GM12878 (cell line): Measurements from ENCODE around the gene DCAF11. TPM values are rescaled to one million over a fixed set of nuclear protein-coding genes. Genes with fewer than 3 reads are reported as not detected.

Experiments used
- BRCA1 ChIP-seq: IDR thresholded peaks from 2 replicates; pipeline ENCODE4 v1.6.1; 2011; ENCODE audit warnings: low read depth, low read length, improper control_type of control experiment
- FOS ChIP-seq: IDR thresholded peaks from 3 replicates; pipeline ENCODE4 v1.6.1; 2011; ENCODE audit warnings: borderline replicate concordance; ENCODE audit not compliant: insufficient read length; ENCODE audit errors: extremely low read depth
- HDAC2 ChIP-seq: fragments of 200-600 bp; sonication (generic); IDR thresholded peaks from 2 replicates; pipeline ENCODE4 v1.6.1; 2017
- HSF1 ChIP-seq: fragments of 150-350 bp; IDR thresholded peaks from 2 replicates; pipeline ENCODE4 v1.6.1; 2014; ENCODE audit warnings: mild to moderate bottlenecking, low read depth, low read length
- IKZF1 ChIP-seq: fragments of 450-650 bp; conservative IDR thresholded peaks from 2 replicates; pipeline ENCODE4 v1.6.1; 2017; ENCODE audit warnings: antibody characterized with exemption, mild to moderate bottlenecking
- IRF3 ChIP-seq: fragments of 450-650 bp; IDR thresholded peaks from 2 replicates; pipeline ENCODE4 v1.6.1; 2014; ENCODE audit warnings: mild to moderate bottlenecking
- MLLT1 ChIP-seq: fragments of 450-650 bp; IDR thresholded peaks from 2 replicates; pipeline ENCODE4 v1.6.1; 2016; ENCODE audit warnings: mild to moderate bottlenecking
- MXI1 ChIP-seq: fragments of 150-350 bp; IDR thresholded peaks from 2 replicates; pipeline ENCODE4 v1.6.1; 2011; ENCODE audit warnings: low read depth, mild to moderate bottlenecking, inconsistent platforms, low read length, improper control_type of control experiment
- PML ChIP-seq: IDR thresholded peaks from 2 replicates; pipeline ENCODE4 v1.6.1; 2012; ENCODE audit warnings: low read length, inconsistent platforms
- POLR2AphosphoS2 ChIP-seq: IDR thresholded peaks from 2 replicates; pipeline ENCODE4 v1.6.1; 2011; ENCODE audit warnings: low read depth, mild to moderate bottlenecking, low read length, improper control_type of control experiment, moderate library complexity
- RAD21 ChIP-seq: IDR thresholded peaks from 2 replicates; pipeline ENCODE4 v1.6.1; 2011; ENCODE audit warnings: mild to moderate bottlenecking, low read depth, low read length, moderate library complexity; ENCODE audit not compliant: insufficient read depth
- RFX5 ChIP-seq: IDR thresholded peaks from 2 replicates; pipeline ENCODE4 v1.6.1; 2011; ENCODE audit warnings: low read depth, low read length, improper control_type of control experiment
- RUNX3 ChIP-seq: IDR thresholded peaks from 2 replicates; pipeline ENCODE4 v1.6.1; 2012; ENCODE audit warnings: low read length, inconsistent platforms
- SIX5 ChIP-seq: IDR thresholded peaks from 2 replicates; pipeline ENCODE4 v1.6.1; 2011; ENCODE audit warnings: mild to moderate bottlenecking, low read depth, low read length, moderate library complexity; ENCODE audit not compliant: severe bottlenecking
- SMAD1 ChIP-seq: fragments of 450-650 bp; IDR thresholded peaks from 2 replicates; pipeline ENCODE4 v1.6.1; 2018; ENCODE audit warnings: mild to moderate bottlenecking, low read depth; ENCODE audit not compliant: partially characterized antibody
- SMC3 ChIP-seq: IDR thresholded peaks from 2 replicates; pipeline ENCODE4 v1.6.1; 2011; ENCODE audit warnings: low read length, improper control_type of control experiment, borderline replicate concordance
- SUPT20H ChIP-seq: IDR thresholded peaks from 2 replicates; pipeline ENCODE4 v1.6.1; 2011; ENCODE audit warnings: low read depth, mild to moderate bottlenecking, low read length, moderate library complexity, borderline replicate concordance; ENCODE audit not compliant: control insufficient read depth
- TAF1 ChIP-seq: IDR thresholded peaks from 2 replicates; pipeline ENCODE4 v1.6.1; 2011; ENCODE audit warnings: mild to moderate bottlenecking, low read depth, low read length, borderline replicate concordance
- TCF7 ChIP-seq: IDR thresholded peaks from 2 replicates; pipeline ENCODE4 v1.6.1; 2014; ENCODE audit warnings: antibody characterized with exemption, borderline replicate concordance
- YBX1 ChIP-seq: fragments of 450-650 bp; IDR thresholded peaks from 2 replicates; pipeline ENCODE4 v1.6.1; 2016; ENCODE audit warnings: antibody characterized with exemption
- ZBTB11 ChIP-seq: fragments of 450-650 bp; formaldehyde crosslinking; IDR thresholded peaks from 2 replicates; pipeline ENCODE4 v1.5.0; 2022; ENCODE audit warnings: mild to moderate bottlenecking, missing genetic modification characterization
- polyA plus RNA-seq, 11 experiments: library from polyadenylated mRNA; depleted of rRNA in 4 of 11; unstranded in 6 of 11; stranded (reverse) in 5 of 11; fragments of >200 nt; fragmentation: Nextera tagmentation in 4 of 11; fragmentation: Illumina TruSeq in 1 of 11; extraction: Ambion mirVana in 4 of 11; extraction: Trizol in 1 of 11; gene quantifications; 1 replicate in 1 of 11; 2 replicates in 10 of 11; pipeline versions ENCODE4 v1.2.1 to v1.2.3, GENCODE V29; 2011 to 2016; ENCODE audit warnings: inconsistent platforms in 2 of 11, missing spikeins in 2 of 11, low read depth in 1 of 11
- total RNA-seq, 4 experiments: library from RNA; depleted of rRNA in 3 of 4; stranded (reverse); fragments of >200 nt in 3 of 4; fragmentation: Illumina TruSeq in 1 of 4; extraction: Trizol in 1 of 4; gene quantifications; 2 replicates each; pipeline versions ENCODE4 v1.2.1 to v1.2.3, GENCODE V29; 2013 to 2021

Gene DCAF11
- total and polyA plus RNA-seq, 10 of the 15 experiments (the other 5 are each of a cell fraction or from before 2014, with no cell fraction given): 13.4 to 91.2 (median 68.7) TPM

- TF ChIP-seq ZBTB11 (CRISPR knock-in tag): 0 out of 2 replicates have a peak, but pooled peaks have one; percentile 25
- TF ChIP-seq RFX5: peak; percentile 87
- no peak for TF ChIP-seq BRCA1
- no peak for TF ChIP-seq IRF3
- TF ChIP-seq SMAD1: no peak
- TF ChIP-seq RAD21: no peak
- TF ChIP-seq FOS: no peak
- TF ChIP-seq TCF7: no peak
- TF ChIP-seq SIX5: no peak
- no peak for TF ChIP-seq SUPT20H
- TF ChIP-seq MLLT1: no peak
- TF ChIP-seq RUNX3: peak; percentile 76
- peak; percentile 52; the same call in 1 of the 2 replicates for TF ChIP-seq MXI1
- TF ChIP-seq POLR2AphosphoS2: peak; percentile 24; the same call in 1 of the 2 replicates
- no peak for TF ChIP-seq YBX1
- no peak for TF ChIP-seq HDAC2
- no peak for TF ChIP-seq SMC3
- TF ChIP-seq HSF1: no peak
- TF ChIP-seq TAF1: no peak
- TF ChIP-seq IKZF1: no peak; the same call in 1 of the 2 replicates
- 0 out of 2 replicates have a peak, but pooled peaks have one; percentile 15 for TF ChIP-seq PML
Observed at GRCh38 chr14:24171422-24172260, 57.1 kb downstream of the DCAF11 start, which contains the start of gene REC8 (continued).
